HepG2 (cell line): Measurements from ENCODE around the gene SEBOX. TPM values are rescaled to one million over a fixed set of nuclear protein-coding genes. Genes with fewer than 3 reads are reported as not detected.

ENCODE experiments used
- CREM ChIP-seq, 2 experiments: sonication (generic) in 1 of 2; formaldehyde crosslinking in 1 of 2; IDR thresholded peaks; 2 replicates each; pipeline versions ENCODE4 v1.4.0 to v1.6.1; 2016 to 2020; ENCODE audit warnings: antibody characterized with exemption in 1 of 2, mild to moderate bottlenecking in 1 of 2, missing genetic modification reagents in 1 of 2
- HDAC6 ChIP-seq: fragments of 200-600 bp; sonication (generic); IDR thresholded peaks from 2 replicates; pipeline ENCODE4 v1.7.0; 2017; ENCODE audit warnings: mild to moderate bottlenecking, antibody characterized with exemption, low read length, low read depth
- MZF1 ChIP-seq: sonication (generic); formaldehyde crosslinking; IDR thresholded peaks from 2 replicates; pipeline ENCODE4 v1.8.1; 2023; ENCODE audit warnings: mild to moderate bottlenecking, missing genetic modification reagents, borderline replicate concordance
- NCOA5 ChIP-seq: sonication (generic); formaldehyde crosslinking; IDR thresholded peaks from 2 replicates; pipeline ENCODE4 v1.4.0; 2020; ENCODE audit warnings: missing genetic modification reagents
- NR2F1 ChIP-seq, 2 experiments: fragments of 450-650 bp in 1 of 2; formaldehyde crosslinking in 1 of 2; IDR thresholded peaks; 2 replicates each; pipeline versions ENCODE4 v1.5.0 to v1.6.1; 2016 to 2020; ENCODE audit warnings: mild to moderate bottlenecking in 1 of 2, missing compliant biosample characterization in 1 of 2, missing genetic modification reagents in 1 of 2, moderate library complexity in 1 of 2
- PCBP1 ChIP-seq: fragments of 200-400 bp; formaldehyde crosslinking; IDR thresholded peaks from 2 replicates; pipeline ENCODE4 v1.6.1; 2017; ENCODE audit warnings: mild to moderate bottlenecking, low read depth, low read length, borderline replicate concordance
- TMF1 ChIP-seq: sonication (generic); formaldehyde crosslinking; IDR thresholded peaks from 2 replicates; pipeline ENCODE4 v1.8.1; 2022; ENCODE audit warnings: low read depth, missing genetic modification reagents
- WIZ ChIP-seq: sonication (generic); formaldehyde crosslinking; IDR thresholded peaks from 2 replicates; pipeline ENCODE4 v1.5.1; 2020; ENCODE audit warnings: mild to moderate bottlenecking, missing genetic modification reagents
- ZFP90 ChIP-seq: sonication (generic); formaldehyde crosslinking; IDR thresholded peaks from 2 replicates; pipeline ENCODE4 v1.8.0; 2022; ENCODE audit warnings: missing genetic modification reagents, mild to moderate bottlenecking, inconsistent platforms, borderline replicate concordance
- ZKSCAN1 ChIP-seq: fragments of 150-350 bp; IDR thresholded peaks from 2 replicates; pipeline ENCODE4 v1.6.1; 2014; ENCODE audit warnings: low read length
- ZMAT5 ChIP-seq: sonication (generic); formaldehyde crosslinking; IDR thresholded peaks from 2 replicates; pipeline ENCODE4 v1.5.0; 2020; ENCODE audit warnings: mild to moderate bottlenecking, low read depth, missing genetic modification reagents, borderline replicate concordance
- ZNF382 ChIP-seq: sonication (generic); formaldehyde crosslinking; IDR thresholded peaks from 2 replicates; pipeline ENCODE4 v1.5.0; 2020; ENCODE audit warnings: missing genetic modification reagents, mild to moderate bottlenecking, borderline replicate concordance
- ZNF431 ChIP-seq: sonication (generic); formaldehyde crosslinking; IDR thresholded peaks from 2 replicates; pipeline ENCODE4 v1.9.0; 2022; ENCODE audit warnings: missing genetic modification reagents, low read depth, mild to moderate bottlenecking, borderline replicate concordance
- ZNF557 ChIP-seq: sonication (generic); formaldehyde crosslinking; IDR thresholded peaks from 2 replicates; pipeline ENCODE4 v1.4.0; 2020; ENCODE audit warnings: missing genetic modification reagents
- ZNF597 ChIP-seq: sonication (generic); formaldehyde crosslinking; IDR thresholded peaks from 2 replicates; pipeline ENCODE4 v1.5.0; 2020; ENCODE audit warnings: missing genetic modification reagents
- ZNF720 ChIP-seq: sonication (generic); formaldehyde crosslinking; IDR thresholded peaks from 2 replicates; pipeline ENCODE4 v1.4.0; 2020; ENCODE audit warnings: missing genetic modification reagents
- ZNF879 ChIP-seq: sonication (generic); formaldehyde crosslinking; IDR thresholded peaks from 2 replicates; pipeline ENCODE4 v1.8.1; 2023; ENCODE audit warnings: missing genetic modification reagents
- polyA plus RNA-seq, 8 experiments: library from polyadenylated mRNA; depleted of rRNA in 3 of 8; stranded (reverse) in 7 of 8; unstranded in 1 of 8; fragments of >200 nt; fragmentation: Illumina TruSeq in 4 of 8; extraction: Trizol in 4 of 8; gene quantifications; 2 replicates each; pipeline versions ENCODE4 v1.2.1 to v1.2.3, GENCODE V29; 2011 to 2016; ENCODE audit warnings: low read depth in 4 of 8, missing spikeins in 1 of 8, mixed read lengths in 1 of 8; ENCODE audit not compliant: insufficient read depth in 1 of 8
- total RNA-seq, 5 experiments: library from RNA; depleted of rRNA; stranded (reverse); fragments of >200 nt; fragmentation: Illumina TruSeq; extraction: Trizol; gene quantifications; 2 replicates each; pipeline ENCODE4 v1.2.3, GENCODE V29; 2016; ENCODE audit warnings: low read depth in 1 of 5
- TF ChIP-seq, protein P1 (sequence below): sonication (generic); formaldehyde crosslinking; IDR thresholded peaks from 2 replicates; pipeline ENCODE4 v1.4.0; 2020; ENCODE audit warnings: missing genetic modification reagents, borderline replicate concordance
- TF ChIP-seq, protein P2 (sequence below): sonication (generic); formaldehyde crosslinking; IDR thresholded peaks from 2 replicates; pipeline ENCODE4 v1.4.0; 2020; ENCODE audit warnings: missing genetic modification reagents, mild to moderate bottlenecking, borderline replicate concordance
- TF ChIP-seq, protein P3 (sequence below): sonication (generic); formaldehyde crosslinking; IDR thresholded peaks from 2 replicates; pipeline ENCODE4 v1.9.0; 2022; ENCODE audit warnings: low read depth, missing genetic modification reagents

Gene SEBOX
- total and polyA plus RNA-seq, 2 of the 13 experiments (the other 11 are each of a cell fraction or from before 2014, with no cell fraction given), result not detected

GRCh38 chr17:28404812-28405570, 40.0 kb upstream of the SEBOX start (continued):
- TF ChIP-seq, protein P1, sequence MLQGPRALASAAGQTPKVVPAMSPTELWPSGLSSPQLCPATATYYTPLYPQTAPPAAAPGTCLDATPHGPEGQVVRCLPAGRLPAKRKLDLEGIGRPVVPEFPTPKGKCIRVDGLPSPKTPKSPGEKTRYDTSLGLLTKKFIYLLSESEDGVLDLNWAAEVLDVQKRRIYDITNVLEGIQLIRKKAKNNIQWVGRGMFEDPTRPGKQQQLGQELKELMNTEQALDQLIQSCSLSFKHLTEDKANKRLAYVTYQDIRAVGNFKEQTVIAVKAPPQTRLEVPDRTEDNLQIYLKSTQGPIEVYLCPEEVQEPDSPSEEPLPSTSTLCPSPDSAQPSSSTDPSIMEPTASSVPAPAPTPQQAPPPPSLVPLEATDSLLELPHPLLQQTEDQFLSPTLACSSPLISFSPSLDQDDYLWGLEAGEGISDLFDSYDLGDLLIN (CRISPR knock-in tag), result no peak
- no peak for TF ChIP-seq ZFP90 (CRISPR knock-in tag)
- TF ChIP-seq, protein P2, sequence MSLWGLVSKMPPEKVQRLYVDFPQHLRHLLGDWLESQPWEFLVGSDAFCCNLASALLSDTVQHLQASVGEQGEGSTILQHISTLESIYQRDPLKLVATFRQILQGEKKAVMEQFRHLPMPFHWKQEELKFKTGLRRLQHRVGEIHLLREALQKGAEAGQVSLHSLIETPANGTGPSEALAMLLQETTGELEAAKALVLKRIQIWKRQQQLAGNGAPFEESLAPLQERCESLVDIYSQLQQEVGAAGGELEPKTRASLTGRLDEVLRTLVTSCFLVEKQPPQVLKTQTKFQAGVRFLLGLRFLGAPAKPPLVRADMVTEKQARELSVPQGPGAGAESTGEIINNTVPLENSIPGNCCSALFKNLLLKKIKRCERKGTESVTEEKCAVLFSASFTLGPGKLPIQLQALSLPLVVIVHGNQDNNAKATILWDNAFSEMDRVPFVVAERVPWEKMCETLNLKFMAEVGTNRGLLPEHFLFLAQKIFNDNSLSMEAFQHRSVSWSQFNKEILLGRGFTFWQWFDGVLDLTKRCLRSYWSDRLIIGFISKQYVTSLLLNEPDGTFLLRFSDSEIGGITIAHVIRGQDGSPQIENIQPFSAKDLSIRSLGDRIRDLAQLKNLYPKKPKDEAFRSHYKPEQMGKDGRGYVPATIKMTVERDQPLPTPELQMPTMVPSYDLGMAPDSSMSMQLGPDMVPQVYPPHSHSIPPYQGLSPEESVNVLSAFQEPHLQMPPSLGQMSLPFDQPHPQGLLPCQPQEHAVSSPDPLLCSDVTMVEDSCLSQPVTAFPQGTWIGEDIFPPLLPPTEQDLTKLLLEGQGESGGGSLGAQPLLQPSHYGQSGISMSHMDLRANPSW (CRISPR knock-in tag), result no peak
- TF ChIP-seq ZNF720 (CRISPR knock-in tag), result no peak
- TF ChIP-seq, protein P3, sequence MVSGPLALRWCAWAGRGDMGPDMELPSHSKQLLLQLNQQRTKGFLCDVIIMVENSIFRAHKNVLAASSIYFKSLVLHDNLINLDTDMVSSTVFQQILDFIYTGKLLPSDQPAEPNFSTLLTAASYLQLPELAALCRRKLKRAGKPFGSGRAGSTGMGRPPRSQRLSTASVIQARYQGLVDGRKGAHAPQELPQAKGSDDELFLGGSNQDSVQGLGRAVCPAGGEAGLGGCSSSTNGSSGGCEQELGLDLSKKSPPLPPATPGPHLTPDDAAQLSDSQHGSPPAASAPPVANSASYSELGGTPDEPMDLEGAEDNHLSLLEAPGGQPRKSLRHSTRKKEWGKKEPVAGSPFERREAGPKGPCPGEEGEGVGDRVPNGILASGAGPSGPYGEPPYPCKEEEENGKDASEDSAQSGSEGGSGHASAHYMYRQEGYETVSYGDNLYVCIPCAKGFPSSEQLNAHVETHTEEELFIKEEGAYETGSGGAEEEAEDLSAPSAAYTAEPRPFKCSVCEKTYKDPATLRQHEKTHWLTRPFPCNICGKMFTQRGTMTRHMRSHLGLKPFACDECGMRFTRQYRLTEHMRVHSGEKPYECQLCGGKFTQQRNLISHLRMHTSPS (CRISPR knock-in tag), result peak; percentile 94
- no peak for TF ChIP-seq CREM (IDR thresholded peaks at IDR 0.05)
- no peak for TF ChIP-seq CREM (CRISPR knock-in tag; IDR thresholded peaks at IDR 0.05)
- no peak for TF ChIP-seq ZKSCAN1
- TF ChIP-seq ZMAT5 (CRISPR knock-in tag), result no peak
- TF ChIP-seq ZNF431 (CRISPR knock-in tag), result peak; percentile 76; the same call in 1 of the 2 replicates
- TF ChIP-seq ZNF879 (CRISPR knock-in tag), result no peak
- no peak for TF ChIP-seq TMF1 (CRISPR knock-in tag)
- TF ChIP-seq MZF1 (CRISPR knock-in tag), result no peak
- TF ChIP-seq ZNF597, result no peak
- TF ChIP-seq ZNF557 (CRISPR knock-in tag), result no peak
- TF ChIP-seq WIZ, result peak; percentile 13; the same call in 1 of the 2 replicates
- TF ChIP-seq PCBP1, result 0 out of 2 replicates have a peak, but pooled peaks have one; percentile 20
- TF ChIP-seq HDAC6, result no peak
- TF ChIP-seq NCOA5 (CRISPR knock-in tag), result no peak
- TF ChIP-seq NR2F1 (CRISPR knock-in tag; IDR thresholded peaks at IDR 0.05), result peak; percentile 39 to 82; a peak in 3 of 4 replicates
- TF ChIP-seq ZNF382 (CRISPR knock-in tag), result no peak
